ENCODE data around the gene USP7. TPM values are rescaled to one million over a fixed set of nuclear protein-coding genes. Genes with fewer than 3 reads are reported as not detected.

The USP7 gene
- total RNA-seq, 4 donors from 2014 or later: 57.9 to 93.6 (median 85.5) TPM

DNA sequence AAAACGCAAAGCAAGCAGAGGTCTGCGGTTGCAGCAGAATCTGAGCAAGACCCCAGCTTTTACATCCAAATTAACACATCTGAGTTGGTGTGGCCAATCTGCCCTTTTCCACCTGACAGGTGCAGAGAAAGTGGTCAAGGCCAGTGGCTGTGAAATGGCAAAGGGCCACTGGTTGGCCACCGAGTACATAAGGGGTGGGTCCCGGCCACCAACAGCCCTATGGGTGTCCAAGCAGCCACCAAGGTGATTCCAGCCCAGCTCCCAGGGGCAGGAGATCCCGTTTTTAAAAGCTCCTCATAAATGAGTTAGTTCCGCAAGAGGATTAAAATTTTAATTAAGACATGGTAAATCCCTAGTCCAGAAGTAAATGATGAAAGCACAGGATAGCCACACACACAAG lies 29.1 kb downstream of the USP7 start:
- no peak overlapping the region for H3K27ac ChIP-seq
- intact Hi-C loops (cut with DNase I): no loop called here
- no peaks in the 10 kb centered on the region for H3K9me3 ChIP-seq
- H3K36me3 ChIP-seq: no peaks in the 10 kb centered on the region
- no peak for DNase-seq
- WGBS, 2 donors: 81 to 88% methylated on average over 6 of the region's 6 CpGs
- no peaks in the 10 kb centered on the region for H3K27me3 ChIP-seq
- TF ChIP-seq, protein P1, sequence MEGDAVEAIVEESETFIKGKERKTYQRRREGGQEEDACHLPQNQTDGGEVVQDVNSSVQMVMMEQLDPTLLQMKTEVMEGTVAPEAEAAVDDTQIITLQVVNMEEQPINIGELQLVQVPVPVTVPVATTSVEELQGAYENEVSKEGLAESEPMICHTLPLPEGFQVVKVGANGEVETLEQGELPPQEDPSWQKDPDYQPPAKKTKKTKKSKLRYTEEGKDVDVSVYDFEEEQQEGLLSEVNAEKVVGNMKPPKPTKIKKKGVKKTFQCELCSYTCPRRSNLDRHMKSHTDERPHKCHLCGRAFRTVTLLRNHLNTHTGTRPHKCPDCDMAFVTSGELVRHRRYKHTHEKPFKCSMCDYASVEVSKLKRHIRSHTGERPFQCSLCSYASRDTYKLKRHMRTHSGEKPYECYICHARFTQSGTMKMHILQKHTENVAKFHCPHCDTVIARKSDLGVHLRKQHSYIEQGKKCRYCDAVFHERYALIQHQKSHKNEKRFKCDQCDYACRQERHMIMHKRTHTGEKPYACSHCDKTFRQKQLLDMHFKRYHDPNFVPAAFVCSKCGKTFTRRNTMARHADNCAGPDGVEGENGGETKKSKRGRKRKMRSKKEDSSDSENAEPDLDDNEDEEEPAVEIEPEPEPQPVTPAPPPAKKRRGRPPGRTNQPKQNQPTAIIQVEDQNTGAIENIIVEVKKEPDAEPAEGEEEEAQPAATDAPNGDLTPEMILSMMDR (IDR thresholded peaks at IDR 0.05): no peak
- no peak for TF ChIP-seq POLR2A (IDR thresholded peaks at IDR 0.05)
- no peak overlapping the region for H3K4me3 ChIP-seq (replicated peaks in 1 of 3)
- peaks cover 6 to 19% of the 10 kb centered on the region in 2 donors for H3K4me1 ChIP-seq

DNA sequence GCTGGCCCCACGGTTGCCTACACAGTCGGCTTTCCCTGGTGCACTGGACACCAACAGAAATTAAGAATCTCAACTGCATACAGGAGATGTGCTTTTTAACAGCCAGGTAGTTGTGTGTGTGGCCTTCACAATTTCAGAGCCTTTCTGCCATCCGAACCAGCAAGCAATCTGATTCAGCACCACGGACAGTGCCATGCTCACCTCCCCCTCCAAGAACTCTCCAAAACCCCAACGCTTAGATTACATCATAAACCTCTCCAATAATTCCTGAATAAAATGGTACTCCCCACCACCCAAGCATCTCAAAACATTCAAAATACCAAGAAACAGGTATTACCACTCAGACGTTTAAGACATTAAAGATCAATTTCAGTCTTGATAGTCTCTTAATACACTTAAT lies 31.8 kb downstream of the USP7 start:
- Histone ChIP-seq H3K36me3 (peaks cover 0 to 4% of the 10 kb centered on the region in 2 donors), H3K4me1 (peaks cover 6 to 13% of the 10 kb centered on the region in 2 donors), H3K27me3 (no peaks in the 10 kb centered on the region), H3K27ac (no peak overlapping the region), H3K9me3 (no peaks in the 10 kb centered on the region), H3K4me3 (replicated peaks in 1 of 3) (no peak overlapping the region)
- intact Hi-C loops (cut with DNase I): no loop called here
- no peak for TF ChIP-seq POLR2A (IDR thresholded peaks at IDR 0.05)
- TF ChIP-seq, protein P1 (IDR thresholded peaks at IDR 0.05): no peak
- DNase-seq: peak; percentile 54 to 74
- 25 to 29% methylated on average over 6 of the region's 6 CpGs for WGBS, 2 donors

DNA sequence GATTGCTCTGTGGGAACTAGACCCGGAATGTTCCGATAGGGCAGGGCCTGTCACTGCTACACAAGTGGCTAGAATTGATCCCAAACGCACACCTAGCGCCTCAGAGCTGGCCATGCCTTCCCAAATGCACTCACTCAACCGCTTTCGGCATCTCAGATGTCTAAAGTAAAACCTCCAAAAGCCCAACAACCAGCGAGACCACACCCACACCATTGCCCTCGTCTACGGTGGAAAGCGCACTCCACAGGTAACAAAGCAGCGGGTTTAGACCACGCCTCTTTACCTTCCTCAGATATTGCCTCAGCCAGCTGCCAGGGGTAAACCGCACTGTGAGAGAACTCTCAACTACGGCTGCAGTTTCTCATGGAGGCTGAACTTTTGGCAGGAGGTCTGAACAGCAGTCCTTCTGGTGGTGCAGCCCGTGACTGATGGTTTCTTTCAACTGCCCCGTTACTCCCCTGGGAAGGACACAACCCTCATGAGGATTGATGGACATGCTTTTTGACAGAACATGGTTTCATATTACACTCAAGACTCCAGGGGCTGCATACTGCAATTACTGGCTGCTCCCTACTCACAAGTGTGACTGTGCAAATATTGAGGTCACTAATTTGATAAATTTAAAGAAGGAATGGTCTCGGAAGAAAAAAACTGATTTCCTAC lies 34.5 kb downstream of the USP7 start:
- no peak overlapping the region for H3K4me3 ChIP-seq (replicated peaks in 1 of 3)
- peaks cover 0 to 4% of the 10 kb centered on the region in 2 donors for H3K36me3 ChIP-seq
- WGBS, 2 donors: 86 to 91% methylated on average over 17 of the region's 17 CpGs
- H3K4me1 ChIP-seq: peaks cover 6 to 7% of the 10 kb centered on the region in 2 donors
- intact Hi-C loops (cut with DNase I): loop anchor here (5.0 kb wide), 1 partner anchor 42 kb away; no protein-coding TSS in a partner anchor
- no peak for DNase-seq
- no peak overlapping the region for H3K27ac ChIP-seq
- H3K27me3 ChIP-seq: no peaks in the 10 kb centered on the region
- TF ChIP-seq, protein P1 (IDR thresholded peaks at IDR 0.05): no peak
- TF ChIP-seq POLR2A (IDR thresholded peaks at IDR 0.05): no peak
- H3K9me3 ChIP-seq: no peaks in the 10 kb centered on the region

DNA sequence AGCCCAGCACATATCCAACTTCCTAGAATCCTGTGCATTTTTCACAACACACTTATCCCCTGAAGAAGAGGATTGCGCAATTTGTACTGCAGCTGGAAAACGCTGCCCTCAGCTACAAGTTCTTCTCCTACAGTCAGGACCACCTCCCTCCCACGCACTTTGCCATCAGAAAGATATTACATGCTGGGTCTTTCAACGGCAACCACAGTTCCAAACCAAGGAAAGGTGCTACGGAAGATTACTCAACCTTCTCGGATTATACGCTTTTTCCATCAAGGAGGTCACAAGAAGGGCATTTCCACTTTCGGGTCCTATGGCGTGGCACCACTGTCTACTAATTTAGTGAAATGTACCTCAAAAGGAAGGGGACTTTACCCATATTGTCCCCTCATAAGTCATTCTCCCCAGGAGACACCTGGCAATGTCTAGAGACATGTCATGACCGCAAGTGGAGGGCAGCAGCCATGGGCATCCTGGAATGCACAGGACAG lies 35.2 kb downstream of the USP7 start:
- Histone ChIP-seq H3K9me3 (no peaks in the 10 kb centered on the region), H3K36me3 (peaks cover 0 to 4% of the 10 kb centered on the region in 2 donors), H3K27me3 (no peaks in the 10 kb centered on the region), H3K4me1 (peaks cover 6 to 10% of the 10 kb centered on the region in 2 donors), H3K4me3 (replicated peaks in 1 of 3) (no peak overlapping the region), H3K27ac (no peak overlapping the region)
- TF ChIP-seq, protein P1 (IDR thresholded peaks at IDR 0.05): no peak
- no peak for TF ChIP-seq POLR2A (IDR thresholded peaks at IDR 0.05)
- no peak for DNase-seq
- intact Hi-C loops (cut with DNase I): loop anchor here (5.0 kb wide), 1 partner anchor 41 kb away; no protein-coding TSS in a partner anchor
- 83 to 86% methylated on average over 10 of the region's 10 CpGs for WGBS, 2 donors

DNA sequence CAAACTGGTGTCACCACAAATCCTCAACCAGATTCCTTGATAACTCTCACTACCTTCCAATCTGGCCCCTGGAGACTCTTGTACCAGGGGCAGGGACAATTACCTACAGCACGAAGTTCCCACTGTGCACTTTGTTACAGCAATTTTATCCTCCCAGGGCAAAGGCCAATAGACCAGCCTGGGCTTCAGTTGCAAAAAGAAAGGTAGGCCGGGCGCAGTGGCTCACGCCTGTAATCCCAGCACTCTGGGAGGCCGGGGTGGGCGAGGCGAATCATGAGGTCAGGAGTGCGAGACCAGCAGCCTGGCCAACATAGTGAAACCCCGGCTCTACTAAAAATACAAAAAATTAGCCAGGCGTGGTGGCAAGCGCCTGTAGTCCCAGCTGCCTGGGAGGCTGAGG lies 36.9 kb downstream of the USP7 start:
- Histone ChIP-seq H3K9me3 (no peaks in the 10 kb centered on the region), H3K27me3 (no peaks in the 10 kb centered on the region), H3K36me3 (peaks cover 8 to 15% of the 10 kb centered on the region in 2 donors), H3K4me3 (replicated peaks in 1 of 3) (no peak overlapping the region), H3K27ac (no peak overlapping the region), H3K4me1 (peaks cover 2 to 10% of the 10 kb centered on the region in 2 donors)
- WGBS, 2 donors: 98 to 100% methylated on average over 11 of the region's 11 CpGs
- DNase-seq: no peak
- intact Hi-C loops (cut with DNase I): loop anchor here (5.0 kb wide), 1 partner anchor 40 kb away; no protein-coding TSS in a partner anchor
- no peak for TF ChIP-seq POLR2A (IDR thresholded peaks at IDR 0.05)
- TF ChIP-seq, protein P1 (IDR thresholded peaks at IDR 0.05): no peak
